H9 (cell line): ENCODE measurements around the gene SLK. TPM values are rescaled to one million over a fixed set of nuclear protein-coding genes. Genes with fewer than 3 reads are reported as not detected.

Source experiments
- DNase-seq: peaks from one replicate; pipeline ENCODE4 v3.0.0-alpha.2; 2017
- H2AFZ ChIP-seq: one replicate; pipeline ENCODE4 v1.6.1; 2013; ENCODE audit warnings: mild to moderate bottlenecking, low read length, control low read depth, moderate library complexity
- H2AK5ac ChIP-seq: 2 replicates; pipeline ENCODE4 v1.6.1; 2013; ENCODE audit warnings: low read length, control low read depth, mixed read lengths; ENCODE audit not compliant: insufficient read length
- H2BK120ac ChIP-seq: one replicate; pipeline ENCODE4 v1.6.1; 2013; ENCODE audit warnings: low read depth, mild to moderate bottlenecking, low read length, control low read depth, inconsistent platforms; ENCODE audit not compliant: poor library complexity, severe bottlenecking
- H2BK12ac ChIP-seq: 2 replicates; pipeline ENCODE4 v1.6.1; 2013; ENCODE audit warnings: low read length, control low read depth, mixed read lengths, low read depth; ENCODE audit not compliant: insufficient read length
- H2BK15ac ChIP-seq: 2 replicates; pipeline ENCODE4 v1.6.1; 2013; ENCODE audit warnings: low read depth, low read length, control low read depth
- H2BK20ac ChIP-seq: one replicate; pipeline ENCODE4 v1.6.1; 2013; ENCODE audit warnings: low read depth, mild to moderate bottlenecking, low read length, control low read depth, inconsistent platforms; ENCODE audit not compliant: poor library complexity, severe bottlenecking
- H2BK5ac ChIP-seq: 2 replicates; pipeline ENCODE4 v1.6.1; 2013; ENCODE audit warnings: low read length, control low read depth, mixed read lengths; ENCODE audit not compliant: insufficient read length
- H3K14ac ChIP-seq: 2 replicates; pipeline ENCODE4 v1.6.1; 2013; ENCODE audit warnings: low read length, control low read depth; ENCODE audit not compliant: insufficient read depth
- H3K18ac ChIP-seq: 2 replicates; pipeline ENCODE4 v1.6.1; 2013; ENCODE audit warnings: low read depth, mild to moderate bottlenecking, mixed read lengths, low read length, control low read depth; ENCODE audit not compliant: insufficient read length
- H3K23ac ChIP-seq: 2 replicates; pipeline ENCODE4 v1.6.1; 2013; ENCODE audit warnings: low read length, control low read depth, mixed read lengths, low read depth; ENCODE audit not compliant: insufficient read length
- H3K23me2 ChIP-seq: 2 replicates; pipeline ENCODE4 v1.6.1; 2013; ENCODE audit warnings: low read depth, mild to moderate bottlenecking, mixed read lengths, low read length, control low read depth; ENCODE audit not compliant: insufficient read length, poor library complexity, severe bottlenecking
- H3K27ac ChIP-seq: 2 replicates; pipeline ENCODE4 v1.5.1; 2013; ENCODE audit warnings: low read length, control low read depth, mixed read lengths, low read depth; ENCODE audit not compliant: insufficient read length
- H3K27me3 ChIP-seq: 2 replicates; pipeline ENCODE4 v1.6.1; 2013; ENCODE audit warnings: low read length, control low read depth, inconsistent platforms; ENCODE audit not compliant: insufficient read depth
- H3K4ac ChIP-seq: 2 replicates; pipeline ENCODE4 v1.6.1; 2013; ENCODE audit warnings: low read depth, mild to moderate bottlenecking, control low read depth, inconsistent platforms, low read length, moderate library complexity
- H3K4me1 ChIP-seq: 2 replicates; pipeline ENCODE4 v1.6.1; 2013; ENCODE audit warnings: low read length, control low read depth, inconsistent platforms; ENCODE audit not compliant: insufficient read depth
- H3K4me2 ChIP-seq: 2 replicates; pipeline ENCODE4 v1.6.1; 2013; ENCODE audit warnings: low read length, control low read depth, mixed read lengths; ENCODE audit not compliant: insufficient read length, insufficient read depth
- H3K56ac ChIP-seq: 2 replicates; pipeline ENCODE4 v1.6.1; 2013; ENCODE audit warnings: low read depth, mild to moderate bottlenecking, mixed read lengths, low read length, control low read depth; ENCODE audit not compliant: insufficient read length
- H3K79me1 ChIP-seq: 2 replicates; pipeline ENCODE4 v1.6.1; 2013; ENCODE audit warnings: low read depth, mild to moderate bottlenecking, moderate library complexity, low read length, control low read depth, inconsistent platforms; ENCODE audit not compliant: insufficient read depth, poor library complexity, severe bottlenecking
- H3K79me2 ChIP-seq: 2 replicates; pipeline ENCODE4 v1.6.1; 2013; ENCODE audit warnings: low read length, control low read depth, inconsistent platforms; ENCODE audit not compliant: insufficient read depth
- H3K9ac ChIP-seq: 2 replicates; pipeline ENCODE4 v1.6.1; 2013; ENCODE audit warnings: low read length, control low read depth, mixed read lengths; ENCODE audit not compliant: insufficient read length; ENCODE audit errors: extremely low read depth
- H3K9me3 ChIP-seq: one replicate; pipeline ENCODE4 v1.6.1; 2013; ENCODE audit warnings: low read depth, low read length, inconsistent platforms; ENCODE audit not compliant: control insufficient read depth
- H3T11ph ChIP-seq: one replicate; pipeline ENCODE4 v1.6.1; 2013; ENCODE audit warnings: mild to moderate bottlenecking, low read length, control low read depth, inconsistent platforms
- H4K20me1 ChIP-seq: one replicate; pipeline ENCODE4 v1.6.1; 2013; ENCODE audit not compliant: control insufficient read depth, insufficient read length, insufficient read depth
- H4K5ac ChIP-seq: 2 replicates; pipeline ENCODE4 v1.6.1; 2013; ENCODE audit warnings: low read depth, mild to moderate bottlenecking, mixed read lengths, low read length, control low read depth; ENCODE audit not compliant: insufficient read length
- H4K8ac ChIP-seq: replicated peaks from 2 replicates; pipeline ENCODE4 v1.6.1; 2013; ENCODE audit warnings: low read length, control low read depth, mixed read lengths, low read depth; ENCODE audit not compliant: insufficient read length
- H4K91ac ChIP-seq: 2 replicates; pipeline ENCODE4 v1.6.1; 2013; ENCODE audit warnings: low read depth, mild to moderate bottlenecking, moderate library complexity, mixed read lengths, low read length, control low read depth; ENCODE audit not compliant: insufficient read length
- H3K27ac Mint-ChIP-seq, 3 experiments: 2 replicates in 2 of 3; 3 replicates in 1 of 3; pipeline ENCODE4 v1.8.0; 2020 to 2021; ENCODE audit warnings: mixed read lengths in 3 of 3, mild to moderate bottlenecking in 1 of 3, moderate library complexity in 1 of 3
- H3K27me3 Mint-ChIP-seq: 2 replicates; pipeline ENCODE4 v1.8.0; 2021; ENCODE audit warnings: low read depth, mild to moderate bottlenecking, moderate library complexity, mixed read lengths
- H3K36me3 Mint-ChIP-seq, 3 experiments: 2 replicates in 2 of 3; 3 replicates in 1 of 3; pipeline ENCODE4 v1.8.0; 2020 to 2021; ENCODE audit warnings: low read depth in 3 of 3, mixed read lengths in 3 of 3; ENCODE audit not compliant: insufficient read depth in 1 of 3
- H3K4me1 Mint-ChIP-seq, 2 experiments: 2 replicates each; pipeline ENCODE4 v1.8.0; 2020; ENCODE audit warnings: mixed read lengths in 2 of 2
- H3K4me3 Mint-ChIP-seq, 2 experiments: 2 replicates in 1 of 2; 3 replicates in 1 of 2; pipeline ENCODE4 v1.8.0; 2020 to 2021; ENCODE audit warnings: mild to moderate bottlenecking in 2 of 2, mixed read lengths in 2 of 2, moderate library complexity in 1 of 2
- H3K9me3 Mint-ChIP-seq, 2 experiments: 2 replicates in 1 of 2; 3 replicates in 1 of 2; pipeline ENCODE4 v1.8.0; 2020; ENCODE audit warnings: mild to moderate bottlenecking in 2 of 2, mixed read lengths in 2 of 2, moderate library complexity in 1 of 2
- WGBS: extraction: QIAGEN DNeasy Blood & Tissue Kit; methylation state at CpG from one replicate; pipeline ENCODE4 v1.1.7; 2013; ENCODE audit warnings: missing lambda C conversion rate, low lambda C conversion rate, mixed read lengths; ENCODE audit not compliant: insufficient read length; ENCODE audit errors: extremely low coverage; 5-methylcytosine and 5-hydroxymethylcytosine counted together
- total RNA-seq: library from RNA; stranded (reverse); gene quantifications from 2 replicates; pipeline ENCODE4 v1.2.1, GENCODE V29; 2021
- TF ChIP-seq, protein P1 (sequence below): fragments of 200-600 bp; sonication (generic); conservative IDR thresholded peaks from 3 replicates; pipeline ENCODE4 v1.8.0; 2021; ENCODE audit warnings: antibody characterized with exemption, mild to moderate bottlenecking

Gene SLK
- total RNA-seq, 1 experiment from 2014 or later: 21.0 TPM

DNA sequence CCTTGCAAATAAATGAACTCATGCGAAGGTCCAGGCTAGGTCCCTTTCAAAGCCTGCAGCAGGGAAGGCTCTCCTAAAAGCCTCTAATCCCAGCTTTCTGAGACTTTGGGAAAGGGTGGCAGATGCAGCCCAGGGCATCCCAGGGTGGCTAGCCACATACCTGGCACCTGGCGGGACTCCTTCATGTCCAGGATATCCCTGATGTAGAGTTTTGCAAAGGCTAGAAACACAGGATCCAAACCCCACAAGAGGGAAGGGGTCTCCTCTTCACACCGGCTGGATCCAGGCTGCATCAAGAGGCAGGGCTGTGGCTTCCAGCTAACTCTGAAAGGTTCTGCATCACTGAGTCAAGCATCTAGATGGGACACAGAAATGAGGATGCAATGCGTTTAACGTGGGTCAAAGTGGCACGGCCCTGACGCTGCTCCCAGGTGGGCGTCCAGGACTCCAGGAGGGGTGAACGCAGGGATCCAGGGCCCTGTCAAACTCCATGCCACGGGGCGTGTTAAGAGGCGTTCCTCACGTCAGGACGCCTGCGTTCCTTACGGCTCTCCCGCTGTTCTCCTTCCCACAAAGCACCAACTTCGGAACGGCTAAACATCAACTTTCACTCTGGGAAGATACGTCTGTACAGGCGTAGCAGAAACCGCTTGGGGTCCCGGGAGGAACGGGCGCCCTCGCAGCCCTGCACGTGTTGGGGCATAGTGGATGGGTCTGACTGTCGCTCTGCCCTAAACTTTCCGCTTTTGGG, 49.5 kb upstream of the SLK start:
- Histone ChIP-seq H2BK15ac (no peak overlapping the region), H3K14ac (peak overlapping the region; percentile 71; the same call in 1 of the 2 replicates), H3K23ac (no peak overlapping the region), H2BK5ac (no peak overlapping the region), H4K91ac (no peak overlapping the region), H3K56ac (no peak overlapping the region), H3K9me3 (peaks cover 8% of the 10 kb centered on the region), H3K23me2 (peaks cover 10% of the 10 kb centered on the region), H3K9ac (peak overlapping the region; percentile 77), H3T11ph (no peak overlapping the region), H3K79me1 (no peaks in the 10 kb centered on the region), H3K27ac (no peak overlapping the region), H3K18ac (peak overlapping the region; percentile 85), H2BK120ac (no peak overlapping the region), H3K4me1 (peaks cover 3% of the 10 kb centered on the region; the same call in 1 of the 2 replicates), H2AFZ (no peak overlapping the region), H2BK20ac (no peak overlapping the region), H2BK12ac (no peak overlapping the region), H2AK5ac (no peak overlapping the region), H3K79me2 (no peaks in the 10 kb centered on the region), H4K8ac (no peak overlapping the region), H4K5ac (no peak overlapping the region), H3K4ac (no peak overlapping the region), H3K27me3 (no peaks in the 10 kb centered on the region), H4K20me1 (no peaks in the 10 kb centered on the region), H3K4me2 (peak overlapping the region; percentile 83)
- Mint-ChIP-seq H3K4me3 (peak overlapping the region; percentile 85 to 91), H3K36me3 (peaks cover 17 to 22% (median 22%) of the 10 kb centered on the region in 3 experiments), H3K4me1 (peaks cover 18 to 25% of the 10 kb centered on the region in 2 experiments), H3K27ac (peak overlapping the region; percentile 89 to 99 (median 98)), H3K27me3 (no peaks in the 10 kb centered on the region), H3K9me3 (peaks cover 9% of the 10 kb centered on the region in 2 experiments)
- TF ChIP-seq, protein P1, sequence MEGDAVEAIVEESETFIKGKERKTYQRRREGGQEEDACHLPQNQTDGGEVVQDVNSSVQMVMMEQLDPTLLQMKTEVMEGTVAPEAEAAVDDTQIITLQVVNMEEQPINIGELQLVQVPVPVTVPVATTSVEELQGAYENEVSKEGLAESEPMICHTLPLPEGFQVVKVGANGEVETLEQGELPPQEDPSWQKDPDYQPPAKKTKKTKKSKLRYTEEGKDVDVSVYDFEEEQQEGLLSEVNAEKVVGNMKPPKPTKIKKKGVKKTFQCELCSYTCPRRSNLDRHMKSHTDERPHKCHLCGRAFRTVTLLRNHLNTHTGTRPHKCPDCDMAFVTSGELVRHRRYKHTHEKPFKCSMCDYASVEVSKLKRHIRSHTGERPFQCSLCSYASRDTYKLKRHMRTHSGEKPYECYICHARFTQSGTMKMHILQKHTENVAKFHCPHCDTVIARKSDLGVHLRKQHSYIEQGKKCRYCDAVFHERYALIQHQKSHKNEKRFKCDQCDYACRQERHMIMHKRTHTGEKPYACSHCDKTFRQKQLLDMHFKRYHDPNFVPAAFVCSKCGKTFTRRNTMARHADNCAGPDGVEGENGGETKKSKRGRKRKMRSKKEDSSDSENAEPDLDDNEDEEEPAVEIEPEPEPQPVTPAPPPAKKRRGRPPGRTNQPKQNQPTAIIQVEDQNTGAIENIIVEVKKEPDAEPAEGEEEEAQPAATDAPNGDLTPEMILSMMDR: no peak
- peak; percentile 42 for DNase-seq
- WGBS: no CpG with 5 or more reads among the region's 29 CpGs
